ENCODE data around the gene RGS6. TPM values are rescaled to one million over a fixed set of nuclear protein-coding genes. Genes with fewer than 3 reads are reported as not detected.

The RGS6 gene
- total and polyA plus RNA-seq, 8 donors = 0.06 to 0.47 (median 0.20) TPM; not detected in 1

DNA sequence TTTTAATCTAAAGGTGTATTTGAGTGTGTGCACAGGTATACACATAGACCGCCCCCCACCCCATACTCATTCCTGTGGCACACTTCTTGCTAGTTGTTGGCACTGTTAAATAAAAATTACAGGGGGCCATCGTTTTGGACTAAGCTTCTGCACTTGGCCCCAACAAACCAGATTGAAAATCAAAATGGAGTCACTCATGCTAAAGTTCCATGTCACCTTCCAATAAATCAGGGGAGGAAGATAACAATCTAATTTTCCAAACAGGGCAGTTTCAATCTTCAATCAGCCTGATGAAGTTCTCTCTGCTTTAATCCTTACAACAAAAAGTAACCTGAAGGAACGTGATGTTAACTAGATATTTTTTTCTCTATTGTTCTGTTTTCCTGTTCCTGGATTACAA lies 78.2 kb downstream of the RGS6 start:
- no peaks in the 10 kb centered on the region for H3K36me3 ChIP-seq
- H3K4me1 ChIP-seq = no peaks in the 10 kb centered on the region
- no peaks in the 10 kb centered on the region for H3K27me3 ChIP-seq
- DNase-seq (no peak), FAIRE-seq (no peak), ATAC-seq (no peak)
- intact Hi-C loops (cut with DNase I) = no loop called here
- no peaks in the 10 kb centered on the region for H3K9me3 ChIP-seq
- 52 to 68% methylated on average over 3 of the region's 3 CpGs for WGBS, 2 donors
- H3K4me3 ChIP-seq = no peak overlapping the region
- no peak overlapping the region for H3K27ac ChIP-seq
- TF ChIP-seq CTCF (IDR thresholded peaks at IDR 0.05) = no peak

DNA sequence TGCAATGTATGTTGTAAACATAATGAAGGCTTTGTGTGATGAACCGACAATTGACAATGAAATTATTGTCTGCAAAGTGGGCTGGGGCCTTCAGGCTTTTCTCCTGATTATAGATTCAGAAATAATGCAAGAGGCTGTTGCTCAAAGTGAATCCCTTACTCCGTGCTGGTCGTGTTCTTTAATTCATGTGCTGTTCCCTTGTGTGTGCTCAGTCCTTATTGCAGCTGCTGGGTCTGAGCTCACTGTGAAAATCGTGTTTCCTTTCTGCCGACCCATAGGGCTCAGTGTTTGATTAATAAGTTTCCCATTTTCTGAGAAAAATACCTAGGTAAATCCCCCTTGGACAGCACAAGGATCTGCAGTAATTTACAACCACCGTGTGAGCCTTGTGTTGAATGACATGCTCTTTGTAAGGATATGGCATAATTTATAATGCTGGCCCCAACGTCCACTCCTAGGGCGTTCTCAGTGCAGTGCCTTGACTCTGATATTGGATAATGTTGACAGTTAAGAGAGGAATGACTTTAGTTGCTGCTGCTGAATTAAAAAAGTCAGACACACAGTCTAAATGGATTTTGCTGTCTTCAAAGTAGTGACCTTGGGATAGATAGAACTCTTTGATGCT lies 81.6 kb downstream of the RGS6 start:
- intact Hi-C loops (cut with DNase I) = no loop called here
- FAIRE-seq (no peak), ATAC-seq (no peak)

DNA sequence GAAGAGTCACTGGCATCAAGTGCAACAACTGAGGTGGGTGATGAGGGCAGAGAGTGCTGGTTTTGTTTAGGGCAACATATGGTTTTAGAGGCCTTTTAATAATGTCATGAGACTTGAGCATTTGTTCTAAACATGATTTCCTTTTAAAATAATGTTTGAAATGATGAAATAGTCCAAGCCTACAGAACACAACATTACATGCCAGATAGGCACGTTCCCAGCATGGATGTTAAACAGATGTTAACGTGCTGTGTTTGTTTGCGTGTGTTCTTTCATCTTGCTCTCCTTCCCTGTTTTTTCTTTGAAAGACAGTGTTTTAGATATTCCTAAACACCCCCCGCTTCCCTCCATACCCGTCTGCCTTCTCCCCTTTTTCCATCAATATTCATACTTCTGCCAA lies 82.3 kb downstream of the RGS6 start:
- no peak for FAIRE-seq
- no peak for ATAC-seq
- Histone ChIP-seq H3K27ac (no peak overlapping the region), H3K4me1 (no peaks in the 10 kb centered on the region), H3K4me3 (no peak overlapping the region), H3K36me3 (no peaks in the 10 kb centered on the region), H3K27me3 (no peaks in the 10 kb centered on the region), H3K9me3 (no peaks in the 10 kb centered on the region)
- DNase-seq = no peak
- TF ChIP-seq CTCF (IDR thresholded peaks at IDR 0.05) = no peak
- intact Hi-C loops (cut with DNase I) = no loop called here
- 70 to 75% methylated on average over 5 of the region's 5 CpGs for WGBS, 2 donors

More for the DNA sequence above, 81.6 kb downstream of the RGS6 start:
- H3K36me3 ChIP-seq = no peaks in the 10 kb centered on the region
- H3K4me3 ChIP-seq = no peak overlapping the region
- 21 to 27% methylated on average over 8 of the region's 8 CpGs for WGBS, 2 donors
- DNase-seq = no peak
- TF ChIP-seq CTCF (IDR thresholded peaks at IDR 0.05) = no peak
- H3K27ac ChIP-seq = no peak overlapping the region
- no peaks in the 10 kb centered on the region for H3K27me3 ChIP-seq
- no peaks in the 10 kb centered on the region for H3K4me1 ChIP-seq
- no peaks in the 10 kb centered on the region for H3K9me3 ChIP-seq

- no peaks in the 10 kb centered on the region for H3K36me3 ChIP-seq
- H3K9me3 ChIP-seq = no peaks in the 10 kb centered on the region
- no peak overlapping the region for H3K27ac ChIP-seq
- ATAC-seq (no peak), DNase-seq (no peak), FAIRE-seq (no peak)
- TF ChIP-seq CTCF (IDR thresholded peaks at IDR 0.05) = no peak
- H3K4me3 ChIP-seq = no peak overlapping the region
- H3K27me3 ChIP-seq = peaks cover 0 to 5% (median 0%) of the 10 kb centered on the region in 4 donors
- no peaks in the 10 kb centered on the region for H3K4me1 ChIP-seq
- intact Hi-C loops (cut with DNase I) = no loop called here
These were observed 85.1 kb downstream of the RGS6 start for GRCh38 chr14:72017290-72017689.

Measured in pancreas (tissue), 10 donors.